Heart left ventricle (tissue), 13 donors: ENCODE data around the gene DDOST.
"Not testable (repeated sequence)": the region's sequence is repeated elsewhere in the genome, so short reads cannot be mapped to it uniquely, and the experiment has no call there.

ENCODE experiments used
- CTCF ChIP-seq, 12 donors: fragments of 200-600 bp; sonication (generic) in 4 of 12; IDR thresholded peaks; one replicate each; pipeline versions ENCODE4 v1.5.0 to v1.8.0; 2018 to 2022; ENCODE audit warnings: antibody characterized with exemption in 12 of 12, mild to moderate bottlenecking in 5 of 12
- POLR2A ChIP-seq, 2 donors: fragments of 450-650 bp; IDR thresholded peaks; one replicate each; pipeline ENCODE4 v1.6.1; 2017; ENCODE audit warnings: antibody characterized with exemption in 2 of 2, mild to moderate bottlenecking in 2 of 2, moderate library complexity in 2 of 2
- donor health status: ischemic (EF 13 %, LVEDD 7.1; RV severe dilation, severe dysfunction).
- donor health status: DM: no; HTN: yes; CAD: no.
- donor health status: DM: no; HTN: no; CAD: no.
- donor health status: ischemic (EF 25% LVEDD 6.9; RV normal size, moderate dysfunction).
- donor health status: ischemic (EF 25% LVEDD 5.7; RV mildly dilated, moderate dysfunction).
- donor health status: ischemic (EF 35%, LVEDD 5.7; RV mildly dilated, moderate dysfunction).
- donor health status: nonischemic (EF 11% LVEDD 7.7; RV severe dilation, severe dysfunction).
- donor health status: DM: yes; HTN: yes; CAD: no.
- donor health status: PGD.
- donor health status: ischemic (EF 29% LVEDD 5.4; RV normal size, mild dysfunction).
- donor health status: nonischemic (EF 23%, LVEDD 6.1; RV moderate dilation, normal function).

GRCh38 chr1:20606801-20607570 lies 54.2 kb downstream of the DDOST start:
- TF ChIP-seq POLR2A, CTCF (IDR thresholded peaks at IDR 0.05): not testable (repeated sequence)
